H9 (cell line): ENCODE measurements around the gene MRRF. TPM values are rescaled to one million over a fixed set of nuclear protein-coding genes. Genes with fewer than 3 reads are reported as not detected.

Experiments
- DNase-seq: peaks from one replicate; pipeline ENCODE4 v3.0.0-alpha.2; 2017
- H2AFZ ChIP-seq: one replicate; pipeline ENCODE4 v1.6.1; 2013; ENCODE audit warnings: mild to moderate bottlenecking, low read length, control low read depth, moderate library complexity
- H2AK5ac ChIP-seq: 2 replicates; pipeline ENCODE4 v1.6.1; 2013; ENCODE audit warnings: low read length, control low read depth, mixed read lengths; ENCODE audit not compliant: insufficient read length
- H2BK120ac ChIP-seq: one replicate; pipeline ENCODE4 v1.6.1; 2013; ENCODE audit warnings: low read depth, mild to moderate bottlenecking, low read length, control low read depth, inconsistent platforms; ENCODE audit not compliant: poor library complexity, severe bottlenecking
- H2BK12ac ChIP-seq: 2 replicates; pipeline ENCODE4 v1.6.1; 2013; ENCODE audit warnings: low read length, control low read depth, mixed read lengths, low read depth; ENCODE audit not compliant: insufficient read length
- H2BK15ac ChIP-seq: 2 replicates; pipeline ENCODE4 v1.6.1; 2013; ENCODE audit warnings: low read depth, low read length, control low read depth
- H2BK20ac ChIP-seq: one replicate; pipeline ENCODE4 v1.6.1; 2013; ENCODE audit warnings: low read depth, mild to moderate bottlenecking, low read length, control low read depth, inconsistent platforms; ENCODE audit not compliant: poor library complexity, severe bottlenecking
- H2BK5ac ChIP-seq: 2 replicates; pipeline ENCODE4 v1.6.1; 2013; ENCODE audit warnings: low read length, control low read depth, mixed read lengths; ENCODE audit not compliant: insufficient read length
- H3K14ac ChIP-seq: 2 replicates; pipeline ENCODE4 v1.6.1; 2013; ENCODE audit warnings: low read length, control low read depth; ENCODE audit not compliant: insufficient read depth
- H3K18ac ChIP-seq: 2 replicates; pipeline ENCODE4 v1.6.1; 2013; ENCODE audit warnings: low read depth, mild to moderate bottlenecking, mixed read lengths, low read length, control low read depth; ENCODE audit not compliant: insufficient read length
- H3K23ac ChIP-seq: 2 replicates; pipeline ENCODE4 v1.6.1; 2013; ENCODE audit warnings: low read length, control low read depth, mixed read lengths, low read depth; ENCODE audit not compliant: insufficient read length
- H3K23me2 ChIP-seq: 2 replicates; pipeline ENCODE4 v1.6.1; 2013; ENCODE audit warnings: low read depth, mild to moderate bottlenecking, mixed read lengths, low read length, control low read depth; ENCODE audit not compliant: insufficient read length, poor library complexity, severe bottlenecking
- H3K27ac ChIP-seq: 2 replicates; pipeline ENCODE4 v1.5.1; 2013; ENCODE audit warnings: low read length, control low read depth, mixed read lengths, low read depth; ENCODE audit not compliant: insufficient read length
- H3K27me3 ChIP-seq: 2 replicates; pipeline ENCODE4 v1.6.1; 2013; ENCODE audit warnings: low read length, control low read depth, inconsistent platforms; ENCODE audit not compliant: insufficient read depth
- H3K4ac ChIP-seq: 2 replicates; pipeline ENCODE4 v1.6.1; 2013; ENCODE audit warnings: low read depth, mild to moderate bottlenecking, control low read depth, inconsistent platforms, low read length, moderate library complexity
- H3K4me1 ChIP-seq: 2 replicates; pipeline ENCODE4 v1.6.1; 2013; ENCODE audit warnings: low read length, control low read depth, inconsistent platforms; ENCODE audit not compliant: insufficient read depth
- H3K4me2 ChIP-seq: 2 replicates; pipeline ENCODE4 v1.6.1; 2013; ENCODE audit warnings: low read length, control low read depth, mixed read lengths; ENCODE audit not compliant: insufficient read length, insufficient read depth
- H3K56ac ChIP-seq: 2 replicates; pipeline ENCODE4 v1.6.1; 2013; ENCODE audit warnings: low read depth, mild to moderate bottlenecking, mixed read lengths, low read length, control low read depth; ENCODE audit not compliant: insufficient read length
- H3K79me1 ChIP-seq: 2 replicates; pipeline ENCODE4 v1.6.1; 2013; ENCODE audit warnings: low read depth, mild to moderate bottlenecking, moderate library complexity, low read length, control low read depth, inconsistent platforms; ENCODE audit not compliant: insufficient read depth, poor library complexity, severe bottlenecking
- H3K79me2 ChIP-seq: 2 replicates; pipeline ENCODE4 v1.6.1; 2013; ENCODE audit warnings: low read length, control low read depth, inconsistent platforms; ENCODE audit not compliant: insufficient read depth
- H3K9ac ChIP-seq: 2 replicates; pipeline ENCODE4 v1.6.1; 2013; ENCODE audit warnings: low read length, control low read depth, mixed read lengths; ENCODE audit not compliant: insufficient read length; ENCODE audit errors: extremely low read depth
- H3K9me3 ChIP-seq: one replicate; pipeline ENCODE4 v1.6.1; 2013; ENCODE audit warnings: low read depth, low read length, inconsistent platforms; ENCODE audit not compliant: control insufficient read depth
- H3T11ph ChIP-seq: one replicate; pipeline ENCODE4 v1.6.1; 2013; ENCODE audit warnings: mild to moderate bottlenecking, low read length, control low read depth, inconsistent platforms
- H4K20me1 ChIP-seq: one replicate; pipeline ENCODE4 v1.6.1; 2013; ENCODE audit not compliant: control insufficient read depth, insufficient read length, insufficient read depth
- H4K5ac ChIP-seq: 2 replicates; pipeline ENCODE4 v1.6.1; 2013; ENCODE audit warnings: low read depth, mild to moderate bottlenecking, mixed read lengths, low read length, control low read depth; ENCODE audit not compliant: insufficient read length
- H4K8ac ChIP-seq: replicated peaks from 2 replicates; pipeline ENCODE4 v1.6.1; 2013; ENCODE audit warnings: low read length, control low read depth, mixed read lengths, low read depth; ENCODE audit not compliant: insufficient read length
- H4K91ac ChIP-seq: 2 replicates; pipeline ENCODE4 v1.6.1; 2013; ENCODE audit warnings: low read depth, mild to moderate bottlenecking, moderate library complexity, mixed read lengths, low read length, control low read depth; ENCODE audit not compliant: insufficient read length
- H3K27ac Mint-ChIP-seq, 3 experiments: 2 replicates in 2 of 3; 3 replicates in 1 of 3; pipeline ENCODE4 v1.8.0; 2020 to 2021; ENCODE audit warnings: mixed read lengths in 3 of 3, mild to moderate bottlenecking in 1 of 3, moderate library complexity in 1 of 3
- H3K27me3 Mint-ChIP-seq: 2 replicates; pipeline ENCODE4 v1.8.0; 2021; ENCODE audit warnings: low read depth, mild to moderate bottlenecking, moderate library complexity, mixed read lengths
- H3K36me3 Mint-ChIP-seq, 3 experiments: 2 replicates in 2 of 3; 3 replicates in 1 of 3; pipeline ENCODE4 v1.8.0; 2020 to 2021; ENCODE audit warnings: low read depth in 3 of 3, mixed read lengths in 3 of 3; ENCODE audit not compliant: insufficient read depth in 1 of 3
- H3K4me1 Mint-ChIP-seq, 2 experiments: 2 replicates each; pipeline ENCODE4 v1.8.0; 2020; ENCODE audit warnings: mixed read lengths in 2 of 2
- H3K4me3 Mint-ChIP-seq, 2 experiments: 2 replicates in 1 of 2; 3 replicates in 1 of 2; pipeline ENCODE4 v1.8.0; 2020 to 2021; ENCODE audit warnings: mild to moderate bottlenecking in 2 of 2, mixed read lengths in 2 of 2, moderate library complexity in 1 of 2
- H3K9me3 Mint-ChIP-seq, 2 experiments: 2 replicates in 1 of 2; 3 replicates in 1 of 2; pipeline ENCODE4 v1.8.0; 2020; ENCODE audit warnings: mild to moderate bottlenecking in 2 of 2, mixed read lengths in 2 of 2, moderate library complexity in 1 of 2
- WGBS: extraction: QIAGEN DNeasy Blood & Tissue Kit; methylation state at CpG from one replicate; pipeline ENCODE4 v1.1.7; 2013; ENCODE audit warnings: missing lambda C conversion rate, low lambda C conversion rate, mixed read lengths; ENCODE audit not compliant: insufficient read length; ENCODE audit errors: extremely low coverage; 5-methylcytosine and 5-hydroxymethylcytosine counted together
- total RNA-seq: library from RNA; stranded (reverse); gene quantifications from 2 replicates; pipeline ENCODE4 v1.2.1, GENCODE V29; 2021
- TF ChIP-seq, protein P1 (sequence below): fragments of 200-600 bp; sonication (generic); conservative IDR thresholded peaks from 3 replicates; pipeline ENCODE4 v1.8.0; 2021; ENCODE audit warnings: antibody characterized with exemption, mild to moderate bottlenecking

MRRF gene
- total RNA-seq, 1 experiment from 2014 or later = 33.7 TPM

DNA sequence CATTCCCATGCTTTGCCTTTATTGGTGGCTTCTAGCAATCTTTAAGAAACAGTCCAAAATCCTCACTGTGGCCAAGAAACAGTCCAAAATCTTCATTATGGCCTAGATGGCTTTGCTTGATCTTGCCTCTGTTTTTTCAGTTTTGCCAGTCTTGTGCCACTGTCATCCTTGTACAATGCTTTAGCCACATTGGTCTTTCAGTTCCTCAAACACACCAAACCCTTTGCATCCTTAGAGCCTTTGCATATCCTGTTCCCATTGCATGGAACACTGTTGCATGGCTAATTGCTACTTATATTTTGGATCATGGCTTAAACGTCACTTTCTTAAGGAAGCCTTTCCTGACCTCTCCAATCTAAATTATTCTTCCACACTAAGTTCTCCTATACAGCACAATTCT, 22.1 kb downstream of the MRRF start:
- H3T11ph ChIP-seq = no peak overlapping the region

More for the DNA sequence above, 22.1 kb downstream of the MRRF start:
- no peak overlapping the region for H3K4me2 ChIP-seq
- no peaks in the 10 kb centered on the region for H3K9me3 Mint-ChIP-seq
- H2BK20ac ChIP-seq = no peak overlapping the region
- no peak for DNase-seq
- no peaks in the 10 kb centered on the region for H3K9me3 ChIP-seq
- H2BK12ac ChIP-seq = no peak overlapping the region
- H3K4me1 ChIP-seq = no peaks in the 10 kb centered on the region; the same call in 1 of the 2 replicates
- H3K4me1 Mint-ChIP-seq = peaks cover 8 to 15% of the 10 kb centered on the region in 2 experiments
- H3K14ac ChIP-seq = no peak overlapping the region
- H3K23ac ChIP-seq = no peak overlapping the region
- no peaks in the 10 kb centered on the region for H3K27me3 Mint-ChIP-seq
- no peaks in the 10 kb centered on the region for H3K23me2 ChIP-seq
- no peak overlapping the region for H3K4ac ChIP-seq
- no peak overlapping the region for H2BK15ac ChIP-seq
- H4K5ac ChIP-seq = no peak overlapping the region
- H2AK5ac ChIP-seq = no peak overlapping the region
- TF ChIP-seq, protein P1, sequence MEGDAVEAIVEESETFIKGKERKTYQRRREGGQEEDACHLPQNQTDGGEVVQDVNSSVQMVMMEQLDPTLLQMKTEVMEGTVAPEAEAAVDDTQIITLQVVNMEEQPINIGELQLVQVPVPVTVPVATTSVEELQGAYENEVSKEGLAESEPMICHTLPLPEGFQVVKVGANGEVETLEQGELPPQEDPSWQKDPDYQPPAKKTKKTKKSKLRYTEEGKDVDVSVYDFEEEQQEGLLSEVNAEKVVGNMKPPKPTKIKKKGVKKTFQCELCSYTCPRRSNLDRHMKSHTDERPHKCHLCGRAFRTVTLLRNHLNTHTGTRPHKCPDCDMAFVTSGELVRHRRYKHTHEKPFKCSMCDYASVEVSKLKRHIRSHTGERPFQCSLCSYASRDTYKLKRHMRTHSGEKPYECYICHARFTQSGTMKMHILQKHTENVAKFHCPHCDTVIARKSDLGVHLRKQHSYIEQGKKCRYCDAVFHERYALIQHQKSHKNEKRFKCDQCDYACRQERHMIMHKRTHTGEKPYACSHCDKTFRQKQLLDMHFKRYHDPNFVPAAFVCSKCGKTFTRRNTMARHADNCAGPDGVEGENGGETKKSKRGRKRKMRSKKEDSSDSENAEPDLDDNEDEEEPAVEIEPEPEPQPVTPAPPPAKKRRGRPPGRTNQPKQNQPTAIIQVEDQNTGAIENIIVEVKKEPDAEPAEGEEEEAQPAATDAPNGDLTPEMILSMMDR = no peak
- H3K27ac Mint-ChIP-seq = no peak overlapping the region
- H3K56ac ChIP-seq = no peak overlapping the region
- H3K9ac ChIP-seq = no peak overlapping the region
- no peaks in the 10 kb centered on the region for H4K20me1 ChIP-seq
- no peak overlapping the region for H3K18ac ChIP-seq
- no CpG with 5 or more reads among the region's 1 CpG for WGBS
- no peak overlapping the region for H4K91ac ChIP-seq
- H3K27ac ChIP-seq = no peak overlapping the region
- H3K79me1 ChIP-seq = no peaks in the 10 kb centered on the region
- H3K79me2 ChIP-seq = no peaks in the 10 kb centered on the region
- H2AFZ ChIP-seq = no peak overlapping the region
- no peak overlapping the region for H2BK5ac ChIP-seq
- H3K36me3 Mint-ChIP-seq = peaks cover 0 to 29% (median 28%) of the 10 kb centered on the region in 3 experiments; a peak in 6 of 7 replicates
- no peaks in the 10 kb centered on the region for H3K27me3 ChIP-seq
- no peak overlapping the region for H4K8ac ChIP-seq
- no peak overlapping the region for H2BK120ac ChIP-seq
- no peak overlapping the region for H3K4me3 Mint-ChIP-seq
